Activated CD8-positive, alpha-beta T cell treated with anti-CD3 and anti-CD28 coated beads for 36 hours (primary cell): ENCODE data around the gene SHROOM3. TPM values are rescaled to one million over a fixed set of nuclear protein-coding genes. Genes with fewer than 3 reads are reported as not detected.
A peak's percentile ranks its signal among the peaks of the same experiment; 100 is the strongest.

Experiments used
- ATAC-seq: fragments of 200-7000 bp; cut with Tn5 transposase; one replicate; pipeline ENCODE4 v1.10.0; 2021; ENCODE audit warnings: mild to moderate bottlenecking, moderate library complexity
- CTCF ChIA-PET: fragments of 350-600 bp; sonication (Branson Sonifier 250); formaldehyde crosslinking; loops from one replicate; lab custom pipeline; 2021; ENCODE audit warnings: antibody characterized with exemption; lab: Charles Lee
- POLR2A ChIA-PET: fragments of 350-600 bp; sonication (Branson Sonifier 250); formaldehyde crosslinking; loops from one replicate; lab custom pipeline; 2021; ENCODE audit warnings: antibody characterized with exemption; lab: Charles Lee
- DNase-seq: peaks from one replicate; pipeline ENCODE4 v3.0.0-alpha.2; 2020
- H3K27ac Mint-ChIP-seq: one replicate; pipeline ENCODE4 v1.8.0; 2021; ENCODE audit warnings: mild to moderate bottlenecking, mixed read lengths
- H3K27me3 Mint-ChIP-seq: one replicate; pipeline ENCODE4 v1.8.0; 2021; ENCODE audit warnings: mixed read lengths
- H3K36me3 Mint-ChIP-seq: one replicate; pipeline ENCODE4 v1.8.0; 2021; ENCODE audit warnings: low read depth, mixed read lengths
- H3K4me1 Mint-ChIP-seq: one replicate; pipeline ENCODE4 v1.8.0; 2021; ENCODE audit warnings: low read depth, mixed read lengths
- H3K4me3 Mint-ChIP-seq: one replicate; pipeline ENCODE4 v1.8.0; 2021; ENCODE audit warnings: mild to moderate bottlenecking, moderate library complexity, mixed read lengths
- H3K9me3 Mint-ChIP-seq: one replicate; pipeline ENCODE4 v1.8.0; 2021; ENCODE audit warnings: mixed read lengths
- intact Hi-C: fragments of 100-400 bp; cut with micrococcal nuclease; formaldehyde crosslinking; loops from one replicate; pipeline ENCODE4 v1.10.0; 2022
- total RNA-seq, 2 experiments: library from RNA; stranded (reverse); gene quantifications; one replicate each; pipeline ENCODE4 v1.2.3, GENCODE V29; 2021
- TF ChIP-seq, protein P1 (sequence below): fragments of 200-600 bp; IDR thresholded peaks from one replicate; pipeline ENCODE4 v1.8.0; 2022; ENCODE audit warnings: antibody characterized with exemption, mild to moderate bottlenecking

Gene SHROOM3
- total RNA-seq, 2 experiments from 2014 or later: not detected

DNA sequence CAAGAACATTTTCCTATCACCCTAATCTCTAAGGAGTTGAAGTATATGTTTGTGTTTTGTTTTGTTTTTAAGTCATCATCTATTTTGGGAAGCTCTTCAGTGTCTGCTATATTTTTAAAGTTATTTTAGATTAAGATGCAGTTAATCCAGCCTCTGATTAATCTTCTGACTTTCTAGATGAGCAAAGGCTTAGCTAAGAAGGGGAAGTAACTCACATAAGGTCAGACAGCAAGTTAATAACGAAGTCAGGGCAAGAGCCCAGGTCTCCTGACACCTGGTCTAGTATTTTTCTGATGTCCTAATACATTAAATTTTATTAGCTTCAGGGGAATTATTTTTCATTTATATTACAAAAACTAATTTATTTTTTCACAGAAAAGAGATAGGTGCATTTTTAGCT lies 294.4 kb downstream of the SHROOM3 start:
- no peaks in the 10 kb centered on the region for H3K4me1 Mint-ChIP-seq
- intact Hi-C loops: no loop called here
- no peak overlapping the region for H3K27ac Mint-ChIP-seq
- CTCF ChIA-PET: interaction anchor here (0.9 to 1.3 kb wide), 2 partner anchors 14 to 28 kb away, joined by 3 to 6 read pairs; no protein-coding TSS in a partner anchor
- peaks cover 7% of the 10 kb centered on the region for H3K27me3 Mint-ChIP-seq
- TF ChIP-seq, protein P1, sequence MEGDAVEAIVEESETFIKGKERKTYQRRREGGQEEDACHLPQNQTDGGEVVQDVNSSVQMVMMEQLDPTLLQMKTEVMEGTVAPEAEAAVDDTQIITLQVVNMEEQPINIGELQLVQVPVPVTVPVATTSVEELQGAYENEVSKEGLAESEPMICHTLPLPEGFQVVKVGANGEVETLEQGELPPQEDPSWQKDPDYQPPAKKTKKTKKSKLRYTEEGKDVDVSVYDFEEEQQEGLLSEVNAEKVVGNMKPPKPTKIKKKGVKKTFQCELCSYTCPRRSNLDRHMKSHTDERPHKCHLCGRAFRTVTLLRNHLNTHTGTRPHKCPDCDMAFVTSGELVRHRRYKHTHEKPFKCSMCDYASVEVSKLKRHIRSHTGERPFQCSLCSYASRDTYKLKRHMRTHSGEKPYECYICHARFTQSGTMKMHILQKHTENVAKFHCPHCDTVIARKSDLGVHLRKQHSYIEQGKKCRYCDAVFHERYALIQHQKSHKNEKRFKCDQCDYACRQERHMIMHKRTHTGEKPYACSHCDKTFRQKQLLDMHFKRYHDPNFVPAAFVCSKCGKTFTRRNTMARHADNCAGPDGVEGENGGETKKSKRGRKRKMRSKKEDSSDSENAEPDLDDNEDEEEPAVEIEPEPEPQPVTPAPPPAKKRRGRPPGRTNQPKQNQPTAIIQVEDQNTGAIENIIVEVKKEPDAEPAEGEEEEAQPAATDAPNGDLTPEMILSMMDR: no peak
- POLR2A ChIA-PET: no interaction called here
- ATAC-seq (no peak), DNase-seq (no peak)
- H3K4me3 Mint-ChIP-seq: no peak overlapping the region
- no peaks in the 10 kb centered on the region for H3K9me3 Mint-ChIP-seq
- no peaks in the 10 kb centered on the region for H3K36me3 Mint-ChIP-seq

DNA sequence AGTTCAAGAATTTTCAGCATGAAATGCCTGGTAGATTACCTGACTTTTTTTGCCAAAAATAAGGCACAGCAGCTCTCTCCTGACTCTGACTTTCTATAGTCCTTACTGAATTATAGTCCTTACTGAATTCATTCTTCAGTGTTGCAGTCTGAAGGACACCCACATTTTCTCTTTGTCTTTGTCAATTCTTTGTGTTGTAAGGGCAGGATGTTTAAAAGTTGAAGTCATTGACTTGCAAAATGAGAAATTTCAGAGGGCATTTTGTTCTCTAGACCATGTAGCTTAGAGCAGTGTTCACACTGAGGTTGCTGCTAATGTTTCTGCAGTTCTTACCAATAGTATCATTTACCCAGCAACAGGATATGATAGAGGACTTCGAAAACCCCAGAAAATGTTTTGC lies 295.0 kb downstream of the SHROOM3 start:
- no peak overlapping the region for H3K27ac Mint-ChIP-seq
- TF ChIP-seq, protein P1: no peak
- no peaks in the 10 kb centered on the region for H3K4me1 Mint-ChIP-seq
- no peaks in the 10 kb centered on the region for H3K36me3 Mint-ChIP-seq
- intact Hi-C loops: no loop called here
- H3K9me3 Mint-ChIP-seq: no peaks in the 10 kb centered on the region
- ChIA-PET POLR2A (no interaction called here), CTCF (interaction anchor here (0.9 to 1.3 kb wide), 2 partner anchors 14 to 28 kb away, joined by 3 to 6 read pairs; no protein-coding TSS in a partner anchor)
- no peak overlapping the region for H3K4me3 Mint-ChIP-seq
- DNase-seq (no peak), ATAC-seq (no peak)
- peaks cover 7% of the 10 kb centered on the region for H3K27me3 Mint-ChIP-seq

DNA sequence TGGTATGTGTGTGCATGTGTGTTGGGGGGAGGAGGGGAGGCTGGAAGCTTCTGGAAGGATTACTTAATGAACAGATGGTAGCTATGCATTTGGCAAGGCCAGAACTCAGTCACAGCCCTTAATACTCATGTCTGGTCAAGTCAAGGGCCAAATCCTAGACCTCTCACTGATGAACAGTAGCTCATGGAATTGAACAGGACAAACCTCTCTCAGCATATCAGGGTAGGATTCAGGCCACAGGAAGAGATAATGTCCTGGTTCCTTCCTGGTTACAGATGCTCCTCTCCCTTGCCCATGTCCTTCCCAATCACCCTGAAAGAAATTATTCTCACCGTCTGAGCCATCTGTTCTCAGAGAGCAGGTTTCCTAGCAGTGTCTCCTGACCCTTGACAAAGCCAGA lies 297.2 kb downstream of the SHROOM3 start:
- TF ChIP-seq, protein P1: no peak
- Mint-ChIP-seq H3K9me3 (no peaks in the 10 kb centered on the region), H3K4me1 (no peaks in the 10 kb centered on the region), H3K36me3 (no peaks in the 10 kb centered on the region), H3K27me3 (peaks cover under 1% of the 10 kb centered on the region), H3K27ac (no peak overlapping the region), H3K4me3 (no peak overlapping the region)
- intact Hi-C loops: no loop called here
- ChIA-PET POLR2A (no interaction called here), CTCF (interaction anchor here (1.2 kb wide), 1 partner anchor 18 kb away, joined by 3 read pairs; no protein-coding TSS in a partner anchor)
- ATAC-seq (no peak), DNase-seq (no peak)

DNA sequence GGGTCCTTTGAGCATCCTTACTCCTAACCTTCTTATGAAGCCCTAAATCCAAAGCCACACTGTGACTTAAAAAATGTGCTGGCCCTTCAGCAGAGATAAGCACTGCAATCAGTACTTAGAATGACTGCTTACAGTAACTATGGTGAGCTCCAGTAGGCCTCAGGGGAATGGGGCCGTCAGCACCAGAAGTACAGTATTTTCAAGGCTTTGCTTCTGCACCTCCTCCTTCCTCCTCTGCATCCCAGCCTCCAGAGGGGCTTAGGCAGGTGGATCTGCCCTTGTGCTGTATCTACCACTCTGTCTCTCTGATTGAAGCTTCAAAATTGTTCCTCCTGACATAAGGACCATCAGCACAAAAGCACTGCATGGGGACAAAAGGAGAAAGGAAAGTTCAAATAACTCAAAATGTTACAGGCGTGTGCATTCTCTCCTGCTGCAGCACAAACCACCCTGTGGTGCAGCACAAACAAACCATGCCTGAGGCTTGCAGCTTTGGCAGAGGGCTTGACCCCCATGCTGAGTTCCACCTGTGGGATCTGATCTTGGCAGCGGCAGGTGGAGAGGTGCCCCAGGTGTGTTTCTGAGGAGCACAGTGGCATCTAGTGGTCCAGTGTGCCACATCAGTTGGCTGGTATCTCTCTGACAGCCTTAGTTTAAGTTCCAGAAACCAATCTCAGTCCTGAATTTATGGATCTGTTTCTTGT lies 298.2 kb downstream of the SHROOM3 start:
- H3K4me1 Mint-ChIP-seq: peaks cover 4% of the 10 kb centered on the region
- H3K36me3 Mint-ChIP-seq: no peaks in the 10 kb centered on the region
- H3K9me3 Mint-ChIP-seq: no peaks in the 10 kb centered on the region
- DNase-seq (peak; percentile 8), ATAC-seq (no peak)
- peaks cover 4% of the 10 kb centered on the region for H3K27me3 Mint-ChIP-seq
- ChIA-PET CTCF (no interaction called here), POLR2A (interaction anchor here (0.6 kb wide), 1 partner anchor 140 kb away, joined by 3 read pairs; no protein-coding TSS in a partner anchor)
- intact Hi-C loops: no loop called here
- TF ChIP-seq, protein P1: no peak
- H3K27ac Mint-ChIP-seq: no peak overlapping the region
- H3K4me3 Mint-ChIP-seq: no peak overlapping the region

DNA sequence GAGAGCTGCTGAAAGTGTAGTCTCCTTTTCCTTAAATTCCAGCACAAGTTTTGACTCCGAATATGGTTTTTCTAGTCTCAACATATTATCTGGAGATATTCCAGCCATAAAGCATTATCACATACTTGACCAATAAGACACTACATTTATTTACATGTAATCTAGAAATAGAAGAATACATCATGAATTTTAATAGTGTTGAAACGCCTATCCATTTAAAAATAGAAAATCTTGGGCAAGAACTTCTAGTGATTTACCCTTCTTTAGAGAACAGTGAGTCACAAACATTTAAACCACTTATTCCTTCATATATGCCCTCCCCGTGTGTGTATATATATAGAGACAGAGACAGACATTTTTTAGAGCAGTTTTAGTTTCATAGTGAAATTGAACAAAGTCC lies 301.4 kb downstream of the SHROOM3 start:
- Mint-ChIP-seq H3K27ac (no peak overlapping the region), H3K9me3 (no peaks in the 10 kb centered on the region), H3K27me3 (peaks cover 4% of the 10 kb centered on the region), H3K4me1 (peaks cover 8% of the 10 kb centered on the region), H3K4me3 (no peak overlapping the region), H3K36me3 (no peaks in the 10 kb centered on the region)
- intact Hi-C loops: loop anchor here (2.0 kb wide), 1 partner anchor 20 kb away; no protein-coding TSS in a partner anchor
- ChIA-PET POLR2A (interaction anchor here (0.5 kb wide), 1 partner anchor 1118 kb away, joined by 3 read pairs; no protein-coding TSS in a partner anchor), CTCF (interaction anchor here (1.3 kb wide), 1 partner anchor 13 kb away, joined by 3 read pairs; no protein-coding TSS in a partner anchor)
- DNase-seq (no peak), ATAC-seq (no peak)
- TF ChIP-seq, protein P1: no peak
